ENCODE data around the gene ALPL. TPM values are rescaled to one million over a fixed set of nuclear protein-coding genes. Genes with fewer than 3 reads are reported as not detected.

Gene ALPL
- polyA plus RNA-seq, 1 donor (not counting 4 experiments of a cell fraction or from before 2014, with no cell fraction given), result not detected

DNA sequence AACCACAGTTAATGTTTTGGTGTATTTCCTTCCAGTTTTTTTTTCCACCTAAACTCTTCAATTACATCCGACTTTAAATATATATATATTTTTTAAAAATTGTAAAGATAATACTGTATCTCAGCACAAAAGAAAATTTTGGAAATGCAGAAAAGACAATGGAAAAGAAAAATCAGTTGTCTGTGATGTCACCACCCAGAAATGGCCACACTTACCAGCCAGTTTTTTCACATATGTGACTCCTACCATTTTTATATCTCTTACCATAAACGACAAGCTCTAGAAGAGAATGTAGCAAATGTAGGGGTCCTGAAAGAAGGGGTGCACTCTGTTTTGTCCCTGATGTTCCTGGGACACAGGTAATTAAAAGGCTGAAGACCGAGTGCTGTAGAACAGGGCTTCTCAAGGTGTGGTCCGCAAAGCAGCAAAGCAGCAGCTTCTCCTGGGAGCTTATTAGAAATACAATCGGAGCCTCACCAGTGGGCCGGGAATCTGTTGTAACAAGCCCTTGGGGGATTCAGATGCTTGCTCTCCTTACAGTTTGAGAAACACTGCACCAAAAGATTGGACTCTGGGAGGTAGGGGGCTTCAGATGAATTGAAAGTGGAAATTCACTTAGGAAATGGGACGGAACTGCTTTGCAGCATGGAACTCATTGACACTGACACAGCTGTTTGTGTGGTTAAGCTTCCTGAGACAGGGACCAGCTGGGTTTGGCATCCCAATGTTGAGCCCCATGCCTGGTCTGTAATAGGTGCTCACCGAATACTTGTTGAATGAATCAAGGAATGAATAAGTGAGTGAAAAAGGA lies 44.1 kb downstream of the ALPL start:
- no peak overlapping the region for H3K4me2 ChIP-seq (ENCODE audit: control insufficient read depth, extremely low read depth, insufficient read depth, low read depth, low read length)
- H2AFZ ChIP-seq (ENCODE audit: control insufficient read depth, low read length), result no peak overlapping the region
- no peak overlapping the region for H3K4me3 ChIP-seq (ENCODE audit: control insufficient read depth in 2 of 3, extremely low read depth in 1 of 3, insufficient read depth in 2 of 3, low read depth in 1 of 3, low read length in 3 of 3)
- no peaks in the 10 kb centered on the region for H3K36me3 ChIP-seq (ENCODE audit: control insufficient read depth in 2 of 2, extremely low read depth in 1 of 2, insufficient read depth in 2 of 2, low read length in 2 of 2)
- H3K79me2 ChIP-seq (ENCODE audit: control insufficient read depth, insufficient read depth, low read length), result no peaks in the 10 kb centered on the region
- no peaks in the 10 kb centered on the region for H4K20me1 ChIP-seq (ENCODE audit: control insufficient read depth, extremely low read depth, insufficient read depth, low read length)
- H3K27ac ChIP-seq (ENCODE audit: control insufficient read depth, insufficient read depth, low read length), result no peak overlapping the region
- dilution Hi-C loops (cut with MboI; ENCODE audit: extremely low pct_ligation_motif_present, low sequenced_read_pairs), result no loop called here
- DNase-seq (ENCODE audit: low read depth, low spot score) (no peak), FAIRE-seq (no peak)
- H3K9me1 ChIP-seq (ENCODE audit: control insufficient read depth, extremely low read depth, insufficient read depth, low read length), result no peaks in the 10 kb centered on the region
- TF ChIP-seq EZH2 (IDR thresholded peaks at IDR 0.05; ENCODE audit: low read length), result no peak
- TF ChIP-seq, protein P1, sequence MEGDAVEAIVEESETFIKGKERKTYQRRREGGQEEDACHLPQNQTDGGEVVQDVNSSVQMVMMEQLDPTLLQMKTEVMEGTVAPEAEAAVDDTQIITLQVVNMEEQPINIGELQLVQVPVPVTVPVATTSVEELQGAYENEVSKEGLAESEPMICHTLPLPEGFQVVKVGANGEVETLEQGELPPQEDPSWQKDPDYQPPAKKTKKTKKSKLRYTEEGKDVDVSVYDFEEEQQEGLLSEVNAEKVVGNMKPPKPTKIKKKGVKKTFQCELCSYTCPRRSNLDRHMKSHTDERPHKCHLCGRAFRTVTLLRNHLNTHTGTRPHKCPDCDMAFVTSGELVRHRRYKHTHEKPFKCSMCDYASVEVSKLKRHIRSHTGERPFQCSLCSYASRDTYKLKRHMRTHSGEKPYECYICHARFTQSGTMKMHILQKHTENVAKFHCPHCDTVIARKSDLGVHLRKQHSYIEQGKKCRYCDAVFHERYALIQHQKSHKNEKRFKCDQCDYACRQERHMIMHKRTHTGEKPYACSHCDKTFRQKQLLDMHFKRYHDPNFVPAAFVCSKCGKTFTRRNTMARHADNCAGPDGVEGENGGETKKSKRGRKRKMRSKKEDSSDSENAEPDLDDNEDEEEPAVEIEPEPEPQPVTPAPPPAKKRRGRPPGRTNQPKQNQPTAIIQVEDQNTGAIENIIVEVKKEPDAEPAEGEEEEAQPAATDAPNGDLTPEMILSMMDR (optimal IDR thresholded peaks at IDR 0.05 in 1 of 3, IDR thresholded peaks at IDR 0.05 in 1 of 3, conservative IDR thresholded peaks at IDR 0.05 in 1 of 3; ENCODE audit: extremely low read depth in 1 of 3, insufficient read depth in 2 of 3, low read length in 3 of 3), result no peak
- peaks cover 12% of the 10 kb centered on the region for H3K27me3 ChIP-seq (ENCODE audit: control insufficient read depth, extremely low read depth, insufficient read depth, low read length)
- no peaks in the 10 kb centered on the region for H3K9me3 ChIP-seq (ENCODE audit: control insufficient read depth, low read depth, low read length)
- H3K4me1 ChIP-seq (ENCODE audit: control insufficient read depth, extremely low read depth, insufficient read depth, low read length), result no peaks in the 10 kb centered on the region
- no peak overlapping the region for H3K9ac ChIP-seq (ENCODE audit: control insufficient read depth, extremely low read depth, insufficient read depth, low read length)

GRCh38 chr1:21559788-21560567 lies 50.8 kb downstream of the ALPL start:
- Histone ChIP-seq H3K27ac (ENCODE audit: control insufficient read depth, insufficient read depth, low read length) (no peak overlapping the region), H3K9me1 (ENCODE audit: control insufficient read depth, extremely low read depth, insufficient read depth, low read length) (no peaks in the 10 kb centered on the region), H3K27me3 (ENCODE audit: control insufficient read depth, extremely low read depth, insufficient read depth, low read length) (no peaks in the 10 kb centered on the region), H3K9ac (ENCODE audit: control insufficient read depth, extremely low read depth, insufficient read depth, low read length) (no peak overlapping the region), H3K4me1 (ENCODE audit: control insufficient read depth, extremely low read depth, insufficient read depth, low read length) (no peaks in the 10 kb centered on the region), H3K9me3 (ENCODE audit: control insufficient read depth, low read depth, low read length) (no peaks in the 10 kb centered on the region), H4K20me1 (ENCODE audit: control insufficient read depth, extremely low read depth, insufficient read depth, low read length) (no peaks in the 10 kb centered on the region), H3K4me3 (ENCODE audit: control insufficient read depth in 2 of 3, extremely low read depth in 1 of 3, insufficient read depth in 2 of 3, low read depth in 1 of 3, low read length in 3 of 3) (no peak overlapping the region), H3K4me2 (ENCODE audit: control insufficient read depth, extremely low read depth, insufficient read depth, low read depth, low read length) (no peak overlapping the region), H3K79me2 (ENCODE audit: control insufficient read depth, insufficient read depth, low read length) (no peaks in the 10 kb centered on the region), H3K36me3 (ENCODE audit: control insufficient read depth in 2 of 2, extremely low read depth in 1 of 2, insufficient read depth in 2 of 2, low read length in 2 of 2) (no peaks in the 10 kb centered on the region), H2AFZ (ENCODE audit: control insufficient read depth, low read length) (no peak overlapping the region)
- dilution Hi-C loops (cut with MboI; ENCODE audit: extremely low pct_ligation_motif_present, low sequenced_read_pairs), result no loop called here
- TF ChIP-seq, protein P1 (optimal IDR thresholded peaks at IDR 0.05 in 1 of 3, IDR thresholded peaks at IDR 0.05 in 1 of 3, conservative IDR thresholded peaks at IDR 0.05 in 1 of 3; ENCODE audit: extremely low read depth in 1 of 3, insufficient read depth in 2 of 3, low read length in 3 of 3), result no peak
- TF ChIP-seq EZH2 (IDR thresholded peaks at IDR 0.05; ENCODE audit: low read length), result no peak
- FAIRE-seq (no peak), DNase-seq (ENCODE audit: low read depth, low spot score) (no peak)
